Neuronal stem cell (in vitro differentiated cells): ENCODE results near the gene BRD8. TPM values are rescaled to one million over a fixed set of nuclear protein-coding genes. Genes with fewer than 3 reads are reported as not detected.
A peak's percentile ranks its signal among the peaks of the same experiment; 100 is the strongest.

Source experiments
- DNase-seq: peaks from one replicate; pipeline ENCODE4 v3.0.0-alpha.2; 2013; ENCODE audit warnings: low spot score
- H2AFZ ChIP-seq: one replicate; pipeline ENCODE4 v1.6.1; 2013; ENCODE audit warnings: mild to moderate bottlenecking, low read length, inconsistent platforms
- H2AK5ac ChIP-seq: 2 replicates; pipeline ENCODE4 v1.6.1; 2013; ENCODE audit warnings: low read depth, mild to moderate bottlenecking, inconsistent platforms, low read length, moderate library complexity, mixed read lengths
- H2BK120ac ChIP-seq: 2 replicates; pipeline ENCODE4 v1.6.1; 2013; ENCODE audit warnings: low read depth, mild to moderate bottlenecking, inconsistent platforms, low read length, moderate library complexity, mixed read lengths
- H2BK12ac ChIP-seq: one replicate; pipeline ENCODE4 v1.6.1; 2013; ENCODE audit warnings: low read length, inconsistent platforms
- H2BK15ac ChIP-seq: 2 replicates; pipeline ENCODE4 v1.6.1; 2013; ENCODE audit warnings: mild to moderate bottlenecking, low read length, inconsistent platforms, mixed read lengths
- H2BK5ac ChIP-seq: one replicate; pipeline ENCODE4 v1.6.1; 2013; ENCODE audit warnings: inconsistent platforms, mild to moderate bottlenecking, low read length, moderate library complexity
- H3K14ac ChIP-seq: one replicate; pipeline ENCODE4 v1.6.1; 2013; ENCODE audit warnings: low read length, inconsistent platforms
- H3K18ac ChIP-seq: 2 replicates; pipeline ENCODE4 v1.6.1; 2013; ENCODE audit warnings: low read length, inconsistent platforms
- H3K23ac ChIP-seq: 2 replicates; pipeline ENCODE4 v1.6.1; 2013; ENCODE audit warnings: low read depth, mild to moderate bottlenecking, mixed read lengths, low read length, inconsistent platforms; ENCODE audit not compliant: poor library complexity
- H3K27ac ChIP-seq: replicated peaks from 3 replicates; pipeline ENCODE4 v1.5.1; 2013; ENCODE audit warnings: low read length, inconsistent platforms
- H3K27me3 ChIP-seq, 3 experiments: 2 replicates each; pipeline ENCODE4 v1.6.1; 2013; ENCODE audit warnings: low read length in 3 of 3, mild to moderate bottlenecking in 2 of 3, inconsistent platforms in 1 of 3, low read depth in 1 of 3, mixed read lengths in 1 of 3, moderate library complexity in 1 of 3; ENCODE audit not compliant: control insufficient read depth in 3 of 3, insufficient read depth in 3 of 3
- H3K36me3 ChIP-seq, 2 donors: replicated peaks in 1 of 2; 2 replicates each; pipeline ENCODE4 v1.6.1; 2013; ENCODE audit warnings: low read length in 2 of 2; ENCODE audit not compliant: control insufficient read depth in 2 of 2, insufficient read depth in 2 of 2
- H3K4ac ChIP-seq: 2 replicates; pipeline ENCODE4 v1.6.1; 2013; ENCODE audit warnings: inconsistent platforms, mild to moderate bottlenecking, low read length, moderate library complexity
- H3K4me1 ChIP-seq, 2 donors: 1 replicate in 1 of 2; 2 replicates in 1 of 2; pipeline ENCODE4 v1.6.1; 2013; ENCODE audit warnings: low read length in 2 of 2, low read depth in 1 of 2; ENCODE audit not compliant: control insufficient read depth in 2 of 2, insufficient read depth in 1 of 2
- H3K4me2 ChIP-seq: one replicate; pipeline ENCODE4 v1.6.1; 2013; ENCODE audit warnings: mild to moderate bottlenecking, low read length, inconsistent platforms; ENCODE audit not compliant: insufficient read depth, poor library complexity, severe bottlenecking
- H3K4me3 ChIP-seq, 2 donors: 2 replicates each; pipeline ENCODE4 v1.5.1; 2013; ENCODE audit warnings: low read length in 2 of 2, mild to moderate bottlenecking in 2 of 2, inconsistent platforms in 1 of 2, moderate library complexity in 1 of 2
- H3K79me1 ChIP-seq: one replicate; pipeline ENCODE4 v1.6.1; 2013; ENCODE audit warnings: low read depth, mild to moderate bottlenecking, inconsistent platforms, low read length, moderate library complexity
- H3K9ac ChIP-seq: one replicate; pipeline ENCODE4 v1.6.1; 2013; ENCODE audit warnings: mild to moderate bottlenecking, low read depth, low read length, inconsistent platforms; ENCODE audit not compliant: poor library complexity
- H3K9me3 ChIP-seq, 2 donors: replicated peaks in 1 of 2; 2 replicates each; pipeline versions ENCODE3 to v1.6.1; 2013; ENCODE audit warnings: low read length in 2 of 2, mild to moderate bottlenecking in 2 of 2, inconsistent platforms in 1 of 2, low read depth in 1 of 2, mixed read lengths in 1 of 2, moderate library complexity in 1 of 2; ENCODE audit not compliant: control insufficient read depth in 2 of 2, insufficient read depth in 1 of 2
- H4K8ac ChIP-seq: one replicate; pipeline ENCODE4 v1.6.1; 2013; ENCODE audit warnings: low read depth, mild to moderate bottlenecking, inconsistent platforms, low read length, moderate library complexity
- H4K91ac ChIP-seq: one replicate; pipeline ENCODE4 v1.6.1; 2013; ENCODE audit warnings: low read length, low read depth, mild to moderate bottlenecking, inconsistent platforms; ENCODE audit not compliant: poor library complexity
- WGBS, 2 donors: extraction: QIAGEN DNeasy Blood & Tissue Kit; methylation state at CpG; one replicate each; pipeline ENCODE4 v1.1.7; 2013; ENCODE audit warnings: missing lambda C conversion rate in 2 of 2, mixed read lengths in 1 of 2; ENCODE audit not compliant: insufficient read length in 2 of 2, insufficient replicate concordance in 1 of 2; ENCODE audit errors: extremely low coverage in 2 of 2; 5-methylcytosine and 5-hydroxymethylcytosine counted together
- polyA plus RNA-seq, 2 experiments: library from polyadenylated mRNA; stranded (reverse); fragments of 200-250 nt; gene quantifications; one replicate each; pipeline ENCODE4 v1.2.3, GENCODE V29; 2013

Gene BRD8
- 91.3 TPM for polyA plus RNA-seq (2013, experiment 1 of 2)
- polyA plus RNA-seq (2013, experiment 2 of 2), result 92.0 TPM

- Histone ChIP-seq H2BK12ac (no peak within 1 kb of the TSS), H3K79me1 (peaks cover 2% of the 10 kb centered on the region), H3K36me3 (peaks cover 31 to 66% of the 10 kb centered on the region in 2 donors), H3K23ac (no peak within 1 kb of the TSS), H3K18ac (peak within 1 kb of the TSS; percentile 90), H3K9me3 (no peaks in the 10 kb centered on the region), H3K27me3 (no peaks in the 10 kb centered on the region), H3K4me2 (peak within 1 kb of the TSS; percentile 56), H3K4ac (no peak within 1 kb of the TSS), H4K91ac (no peak within 1 kb of the TSS), H3K14ac (no peak within 1 kb of the TSS), H3K4me3 (peak within 1 kb of the TSS; percentile 89 to 93), H2AK5ac (no peak within 1 kb of the TSS), H4K8ac (no peak within 1 kb of the TSS), H2BK5ac (no peak within 1 kb of the TSS), H2AFZ (peak within 1 kb of the TSS; percentile 83), H3K9ac (peak within 1 kb of the TSS; percentile 83), H2BK120ac (no peak within 1 kb of the TSS), H3K27ac (peak within 1 kb of the TSS; percentile 61), H3K4me1 (peaks cover 0 to 2% of the 10 kb centered on the region in 2 donors), H2BK15ac (no peak within 1 kb of the TSS)
- peak; percentile 95 for DNase-seq
- no CpG with 5 or more reads among the region's 41 CpGs for WGBS, 2 donors
These were observed at the start of gene BRD8, which contains the start of gene KIF20A for GRCh38 chr5:138178516-138179276. Gene BRD8 (minus strand): TSS chr5:138178630. CDS start chr5:138178614, 16 bp downstream. Gene KIF20A (plus strand): TSS chr5:138179112. CDS start chr5:138179681, 569 bp downstream.

- peaks cover 0 to 13% (median 0%) of the 10 kb centered on the region in 3 experiments for H3K27me3 ChIP-seq
- H2BK5ac ChIP-seq, result no peak overlapping the region
- no peak overlapping the region for H2BK12ac ChIP-seq
- peaks cover 3 to 4% of the 10 kb centered on the region in 2 donors for H3K9me3 ChIP-seq
- H2BK120ac ChIP-seq, result no peak overlapping the region
- no peak for DNase-seq
- no peak overlapping the region for H3K4me3 ChIP-seq
- H3K36me3 ChIP-seq, result no peaks in the 10 kb centered on the region
- H4K91ac ChIP-seq, result no peak overlapping the region
- H3K14ac ChIP-seq, result no peak overlapping the region
- H4K8ac ChIP-seq, result no peak overlapping the region
- H2AFZ ChIP-seq, result no peak overlapping the region
- H3K18ac ChIP-seq, result no peak overlapping the region
- no peak overlapping the region for H3K27ac ChIP-seq
- no peak overlapping the region for H3K9ac ChIP-seq
- no peak overlapping the region for H3K4ac ChIP-seq
- H3K4me2 ChIP-seq, result no peak overlapping the region
- H2AK5ac ChIP-seq, result no peak overlapping the region
- H3K79me1 ChIP-seq, result no peaks in the 10 kb centered on the region
- no peak overlapping the region for H2BK15ac ChIP-seq
- H3K23ac ChIP-seq, result no peak overlapping the region
- no peaks in the 10 kb centered on the region for H3K4me1 ChIP-seq
These were observed 48.5 kb upstream of the BRD8 start for GRCh38 chr5:138226910-138227309.

GRCh38 chr5:138224712-138225111 is 46.3 kb upstream of the BRD8 start:
- no peak overlapping the region for H2AK5ac ChIP-seq
- peaks cover 3 to 4% of the 10 kb centered on the region in 2 donors for H3K9me3 ChIP-seq
- no peak overlapping the region for H3K4me2 ChIP-seq
- H3K14ac ChIP-seq, result no peak overlapping the region
- H3K79me1 ChIP-seq, result no peaks in the 10 kb centered on the region
- H3K4ac ChIP-seq, result no peak overlapping the region
- H2BK120ac ChIP-seq, result no peak overlapping the region
- no peak overlapping the region for H2AFZ ChIP-seq
- no peak overlapping the region for H4K8ac ChIP-seq
- no peak overlapping the region for H4K91ac ChIP-seq
- no CpG with 5 or more reads among the region's 6 CpGs for WGBS, 2 donors
- H3K4me1 ChIP-seq, result no peaks in the 10 kb centered on the region
- H2BK12ac ChIP-seq, result no peak overlapping the region
- no peak overlapping the region for H3K4me3 ChIP-seq
- no peak overlapping the region for H3K9ac ChIP-seq
- H3K18ac ChIP-seq, result no peak overlapping the region
- no peak for DNase-seq
- no peak overlapping the region for H2BK15ac ChIP-seq
- no peaks in the 10 kb centered on the region for H3K36me3 ChIP-seq
- no peak overlapping the region for H3K23ac ChIP-seq
- H3K27ac ChIP-seq, result no peak overlapping the region
- H3K27me3 ChIP-seq, result peaks cover 0 to 8% (median 0%) of the 10 kb centered on the region in 3 experiments
- H2BK5ac ChIP-seq, result no peak overlapping the region

GRCh38 chr5:138223532-138223931 is 45.1 kb upstream of the BRD8 start:
- no peaks in the 10 kb centered on the region for H3K36me3 ChIP-seq
- no peak overlapping the region for H3K9ac ChIP-seq
- no peak overlapping the region for H3K4me2 ChIP-seq
- no peak overlapping the region for H2AFZ ChIP-seq
- no peak overlapping the region for H2AK5ac ChIP-seq
- no peak overlapping the region for H4K8ac ChIP-seq
- no peak overlapping the region for H2BK12ac ChIP-seq
- no peak overlapping the region for H3K4ac ChIP-seq
- H3K4me1 ChIP-seq, result no peaks in the 10 kb centered on the region
- no peak overlapping the region for H2BK15ac ChIP-seq
- H3K14ac ChIP-seq, result no peak overlapping the region
- H3K4me3 ChIP-seq, result no peak overlapping the region
- no CpG with 5 or more reads among the region's 1 CpG for WGBS, 2 donors
- H3K9me3 ChIP-seq, result peaks cover 4 to 5% of the 10 kb centered on the region in 2 donors
- no peak overlapping the region for H4K91ac ChIP-seq
- H2BK5ac ChIP-seq, result no peak overlapping the region
- no peak overlapping the region for H3K27ac ChIP-seq
- peaks cover 0 to 8% (median 0%) of the 10 kb centered on the region in 3 experiments for H3K27me3 ChIP-seq
- H3K18ac ChIP-seq, result no peak overlapping the region
- no peak overlapping the region for H3K23ac ChIP-seq
- no peaks in the 10 kb centered on the region for H3K79me1 ChIP-seq
- DNase-seq, result no peak
- H2BK120ac ChIP-seq, result no peak overlapping the region
